CD4-positive, alpha-beta T cell treated with Interleukin-6 at 100 ng/mL for 8 hours (primary cell): ENCODE data around the gene CCDC88C.
"Not testable (repeated sequence)": the region's sequence is repeated elsewhere in the genome, so short reads cannot be mapped to it uniquely, and the experiment has no call there.

Experiments
- DNase-seq: peaks from one replicate; pipeline ENCODE4 v3.0.0-alpha.2; 2020; ENCODE audit warnings: mixed read lengths, low spot score

The CCDC88C gene

DNA sequence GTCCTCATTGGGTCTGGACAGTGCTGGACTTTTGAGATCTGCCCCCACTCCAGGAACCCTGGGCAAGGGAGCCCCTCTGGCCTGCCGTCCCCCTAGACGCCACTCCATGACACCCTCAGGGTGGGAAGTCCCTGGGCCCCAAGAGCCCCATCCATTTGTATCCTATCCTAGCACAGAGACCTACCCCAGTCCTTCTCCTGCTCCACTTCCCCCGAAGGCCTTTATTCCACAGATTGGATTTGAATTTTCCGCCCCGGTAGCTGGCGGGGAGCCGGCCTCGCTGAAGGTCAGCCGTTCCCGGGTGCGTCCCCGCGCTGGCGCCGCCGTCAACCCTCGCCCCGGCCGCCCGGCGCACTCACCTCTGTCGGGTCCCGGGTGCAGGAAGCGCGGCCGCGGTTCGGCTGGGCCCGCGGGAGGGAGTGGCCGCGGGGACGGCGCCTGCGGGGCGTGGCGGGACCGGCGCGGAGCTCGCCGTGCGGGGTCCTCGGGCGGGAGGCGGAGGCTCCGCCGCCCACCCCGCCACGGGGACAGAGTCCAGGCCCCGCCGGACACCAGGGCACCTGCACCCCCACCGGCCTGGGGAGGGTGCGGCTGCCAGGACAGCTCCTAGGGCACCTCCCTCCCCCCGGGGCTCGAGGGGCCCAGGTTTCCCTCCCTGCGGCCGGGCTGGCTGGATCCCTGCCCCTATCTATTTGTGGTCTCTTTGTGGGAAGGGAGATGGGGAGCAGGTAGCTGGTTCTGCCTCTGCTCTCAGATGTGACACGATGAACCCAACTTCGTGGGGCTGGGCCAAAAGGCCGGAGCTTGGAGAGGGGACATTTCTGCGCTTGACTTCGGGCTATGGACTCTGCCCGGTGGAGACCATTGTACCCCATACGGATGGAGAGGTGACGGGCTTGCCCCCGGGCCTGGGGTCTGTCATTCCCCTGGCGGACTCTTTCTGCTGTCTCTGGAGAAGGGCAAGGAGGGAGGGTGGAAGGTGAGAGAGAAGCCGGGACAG, 153.2 kb downstream of the CCDC88C start:
- no peak for DNase-seq

- no peak for DNase-seq
Observed at GRCh38 chr14:91263329-91263728, 154.3 kb downstream of the CCDC88C start.

DNA sequence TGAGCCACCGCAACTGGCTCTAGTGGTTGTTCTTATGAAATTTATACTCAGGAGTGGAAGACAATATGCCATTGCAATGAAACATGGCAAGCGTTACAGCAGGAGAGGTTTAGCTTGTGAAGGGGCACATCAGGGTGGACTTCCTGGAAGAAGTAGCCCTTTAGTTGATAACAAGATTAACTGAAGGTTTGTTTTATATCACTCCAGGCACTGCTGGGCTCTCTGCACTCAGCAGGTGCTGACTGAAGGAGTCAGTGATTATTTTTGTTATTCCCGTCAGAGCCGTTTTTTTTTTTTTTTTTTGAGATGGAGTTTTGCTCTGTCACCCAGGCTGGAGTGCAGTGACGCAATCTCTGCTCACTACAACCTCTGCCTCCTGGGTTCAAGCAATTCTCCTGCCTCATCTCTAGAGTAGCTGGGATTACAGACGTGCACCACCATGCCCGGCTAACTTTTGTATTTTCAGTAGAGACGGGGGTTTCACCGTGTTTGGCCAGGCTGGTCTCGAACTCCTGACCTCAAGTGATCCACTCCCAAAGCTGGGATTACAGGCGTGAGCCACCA, 155.6 kb downstream of the CCDC88C start:
- DNase-seq, result no peak

GRCh38 chr14:91261115-91261514, 156.5 kb downstream of the CCDC88C start:
- peak; percentile 35 for DNase-seq

DNA sequence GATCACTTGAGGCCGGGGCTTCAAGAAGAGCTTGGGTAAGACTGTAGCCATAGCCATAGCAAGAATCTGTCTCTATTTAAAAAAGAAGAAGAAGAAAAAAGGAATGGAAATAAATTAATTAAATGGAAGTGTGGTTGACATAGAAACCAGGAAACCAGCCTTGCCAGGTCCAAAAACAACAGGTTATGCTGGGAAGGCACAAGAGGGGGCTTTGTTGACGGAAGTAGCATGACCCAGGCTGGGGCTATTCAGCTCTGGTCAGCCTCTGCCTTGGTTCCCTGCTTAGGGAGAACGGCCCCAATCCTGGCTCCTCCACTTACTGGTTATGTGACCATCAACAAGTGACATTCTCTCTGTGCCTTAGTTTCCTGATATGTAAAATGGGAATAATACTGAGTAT, 158.7 kb downstream of the CCDC88C start:
- no peak for DNase-seq

- no peak for DNase-seq
Observed at GRCh38 chr14:91258011-91258618, 159.5 kb downstream of the CCDC88C start.

DNA sequence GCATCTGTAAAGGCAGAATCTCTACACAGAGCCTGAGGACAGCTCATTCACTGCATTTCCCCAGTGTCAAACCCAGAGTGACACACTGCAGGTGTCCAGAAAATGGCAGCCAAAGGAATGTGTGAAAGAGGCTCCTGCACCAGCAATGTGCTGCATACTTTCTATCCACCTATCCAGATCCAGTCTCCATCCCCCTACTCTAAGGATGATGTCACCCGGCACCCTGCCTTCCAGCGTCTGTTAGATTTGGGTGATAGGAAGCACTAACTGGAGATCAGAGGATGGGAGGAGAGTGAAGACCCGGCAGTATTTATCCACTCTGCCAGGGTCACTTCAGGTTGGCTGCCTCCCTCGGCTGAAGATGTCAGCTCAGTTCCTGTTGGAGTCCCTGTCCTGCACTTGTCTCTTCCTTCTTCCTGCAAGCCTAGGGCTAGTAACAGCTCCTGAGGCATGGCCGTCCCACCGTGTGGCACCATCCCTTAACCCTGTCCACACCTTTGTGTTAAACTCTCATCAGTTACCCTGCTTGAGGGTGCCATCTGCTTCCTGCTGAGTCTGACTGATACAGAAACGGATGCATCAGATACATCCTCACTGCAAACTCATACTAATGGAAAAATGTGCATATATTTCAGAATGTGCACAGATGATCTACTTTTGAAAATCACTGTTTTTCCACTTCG, 160.2 kb downstream of the CCDC88C start:
- no peak for DNase-seq

GRCh38 chr14:91256661-91257060, 161.0 kb downstream of the CCDC88C start:
- DNase-seq, result no peak

- no peak for DNase-seq
Observed at GRCh38 chr14:91255026-91255695, 162.5 kb downstream of the CCDC88C start.

DNA sequence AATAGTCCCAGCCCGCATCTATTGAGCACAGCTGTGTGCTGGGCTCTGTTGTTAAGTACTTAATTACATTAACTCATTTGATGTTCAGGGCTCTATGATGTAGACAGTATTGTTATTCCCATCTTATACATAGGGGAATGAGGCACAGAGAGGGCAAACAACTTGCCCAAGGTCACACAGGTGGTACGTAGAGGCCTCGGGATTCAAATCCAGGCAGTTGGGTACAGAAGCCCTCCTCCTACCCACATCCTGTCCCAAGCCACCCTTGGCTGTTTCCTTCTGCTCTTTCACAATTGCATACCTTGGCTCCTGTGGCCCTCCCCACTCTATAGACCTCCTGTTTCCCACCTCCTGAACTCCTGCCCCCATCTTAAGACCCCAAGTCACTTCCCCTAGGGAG, 163.2 kb downstream of the CCDC88C start:
- DNase-seq, result peak; percentile 42

GRCh38 chr14:91253795-91254323, 163.8 kb downstream of the CCDC88C start:
- DNase-seq, result no peak

DNA sequence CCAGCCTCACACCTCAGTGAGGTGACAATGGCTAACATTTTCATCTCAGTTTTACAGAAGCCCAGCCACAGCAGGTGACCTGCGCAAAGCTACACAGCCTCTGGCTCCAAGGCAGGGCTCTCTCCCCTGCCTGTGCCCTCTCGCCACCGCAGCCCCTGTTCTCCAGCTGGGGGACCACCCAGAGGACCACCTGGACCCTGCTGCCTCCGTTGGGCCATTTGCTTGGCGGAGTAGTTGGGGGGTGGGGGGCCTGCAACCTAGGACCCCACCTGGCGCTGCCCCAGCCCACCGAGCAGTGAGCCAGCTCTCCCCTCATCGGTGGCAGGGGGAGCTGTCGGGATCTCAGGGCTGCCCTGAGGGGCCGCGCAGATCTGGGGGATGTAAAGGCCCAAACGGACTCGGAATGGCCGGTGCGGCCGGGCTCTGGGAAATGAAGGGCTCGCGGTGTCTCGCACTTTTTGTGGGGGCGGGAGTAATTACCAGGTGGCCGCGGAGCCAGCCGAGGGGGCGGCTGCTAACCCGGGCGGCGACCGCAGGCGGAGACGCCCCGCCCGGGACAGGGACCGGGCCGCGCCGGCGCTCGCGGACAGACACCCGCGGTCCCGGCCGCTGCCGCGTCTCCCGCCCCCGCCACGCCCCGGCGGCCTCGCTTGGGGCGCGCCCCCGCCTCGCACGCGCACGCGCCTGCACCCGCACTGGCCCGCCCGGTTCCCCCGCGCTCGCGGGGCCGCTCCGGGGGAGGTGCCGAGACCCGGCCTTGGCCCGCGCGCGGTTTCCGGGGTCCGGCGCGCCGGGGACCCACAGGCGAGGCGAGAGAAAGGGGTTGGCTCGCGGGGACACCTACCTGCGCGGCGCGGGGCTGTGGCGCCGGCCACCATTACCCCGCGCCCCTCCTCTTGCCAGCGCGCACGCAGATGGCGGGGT, 164.5 kb downstream of the CCDC88C start:
- DNase-seq, result no peak

GRCh38 chr14:91250912-91251311, 166.7 kb downstream of the CCDC88C start:
- no peak for DNase-seq

GRCh38 chr14:91249841-91250616, 167.6 kb downstream of the CCDC88C start:
- peak; percentile 53 for DNase-seq

GRCh38 chr14:91246051-91246852, 171.4 kb downstream of the CCDC88C start:
- peak; percentile 91 for DNase-seq

- not testable (repeated sequence) for DNase-seq
Observed at GRCh38 chr14:91245616-91246015, 172.0 kb downstream of the CCDC88C start.

- DNase-seq, result peak; percentile 87
Observed at GRCh38 chr14:91245029-91245428, 172.6 kb downstream of the CCDC88C start.

- peak; percentile 51 for DNase-seq
Observed at GRCh38 chr14:91244501-91244901, 173.1 kb downstream of the CCDC88C start, which contains the start of gene GPR68. Gene GPR68, minus strand, starts transcription at chr14:91244704. Its CDS starts 9,654 bp downstream, at chr14:91235050.

GRCh38 chr14:91243074-91243471, 174.5 kb downstream of the CCDC88C start:
- no peak for DNase-seq
